Stimulated activated memory B cell treated with anti-CD40 and anti-IgM and Interleukin-4, amounts not matched to agents 10 μg/mL and 1 μg/mL and 100 μg/mL, for 72 hours (primary cell): ENCODE measurements around the gene GARIN5A.
"Not testable (repeated sequence)": the region's sequence is repeated elsewhere in the genome, so short reads cannot be mapped to it uniquely, and the experiment has no call there.

ENCODE experiments used
- ATAC-seq: fragments of 150-1000 bp; cut with Tn5 transposase; 2 replicates; pipeline ENCODE4 v1.10.0; 2021
- H3K27ac Mint-ChIP-seq: one replicate; pipeline ENCODE4 v1.8.0; 2022; ENCODE audit warnings: mild to moderate bottlenecking, mixed read lengths
- H3K27me3 Mint-ChIP-seq: one replicate; pipeline ENCODE4 v1.8.0; 2022; ENCODE audit warnings: mixed read lengths
- H3K36me3 Mint-ChIP-seq: one replicate; pipeline ENCODE4 v1.8.0; 2022; ENCODE audit warnings: mixed read lengths
- H3K4me1 Mint-ChIP-seq: one replicate; pipeline ENCODE4 v1.8.0; 2022; ENCODE audit warnings: mixed read lengths
- H3K4me3 Mint-ChIP-seq: one replicate; pipeline ENCODE4 v1.8.0; 2022; ENCODE audit warnings: mild to moderate bottlenecking, moderate library complexity, mixed read lengths
- H3K9me3 Mint-ChIP-seq: one replicate; pipeline ENCODE4 v1.8.0; 2022; ENCODE audit warnings: mixed read lengths

The GARIN5A gene

DNA sequence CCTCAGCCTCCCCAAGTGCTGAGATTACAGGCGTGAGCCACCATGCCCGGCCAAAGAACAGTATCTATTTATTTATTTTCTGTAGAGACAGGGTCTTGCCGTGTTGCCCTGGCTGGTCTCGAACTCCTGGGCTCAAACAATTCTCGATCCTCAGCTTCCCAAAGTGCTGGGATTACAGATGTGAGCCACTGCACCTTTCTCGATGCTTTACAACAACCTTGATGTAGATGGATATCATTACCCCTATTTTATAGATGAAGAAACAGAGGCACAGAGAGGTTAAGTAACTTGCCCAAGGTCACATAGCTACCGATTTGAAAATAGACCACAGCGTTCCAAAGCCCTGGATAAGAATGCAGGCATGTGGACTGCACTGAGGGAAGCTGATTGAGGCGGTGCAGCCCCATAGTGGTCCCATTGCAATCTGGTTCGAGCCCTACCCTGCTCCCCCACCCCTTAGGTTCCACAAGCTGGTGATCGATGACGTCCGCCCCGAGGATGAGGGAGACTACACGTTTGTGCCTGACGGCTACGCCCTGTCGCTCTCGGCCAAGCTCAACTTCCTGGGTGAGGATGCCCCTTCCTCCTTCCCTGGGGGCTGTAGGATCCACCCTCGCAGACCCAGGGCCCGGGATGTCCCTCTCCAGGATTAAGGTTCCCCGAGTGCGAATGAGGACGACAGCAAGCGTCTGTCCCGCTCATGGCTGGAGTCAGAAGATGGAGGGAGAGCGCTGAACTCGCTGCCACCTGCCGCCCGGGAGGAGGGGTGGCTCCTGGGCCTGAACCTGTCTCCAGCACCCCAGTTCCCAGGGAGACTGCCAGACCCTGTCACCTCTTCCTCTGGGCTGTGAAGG lies 26.1 kb downstream of the GARIN5A start:
- Mint-ChIP-seq H3K9me3 (peaks cover 3% of the 10 kb centered on the region), H3K4me1 (no peaks in the 10 kb centered on the region), H3K27ac (no peak overlapping the region), H3K36me3 (no peaks in the 10 kb centered on the region), H3K4me3 (no peak overlapping the region), H3K27me3 (no peaks in the 10 kb centered on the region)
- no peak for ATAC-seq

DNA sequence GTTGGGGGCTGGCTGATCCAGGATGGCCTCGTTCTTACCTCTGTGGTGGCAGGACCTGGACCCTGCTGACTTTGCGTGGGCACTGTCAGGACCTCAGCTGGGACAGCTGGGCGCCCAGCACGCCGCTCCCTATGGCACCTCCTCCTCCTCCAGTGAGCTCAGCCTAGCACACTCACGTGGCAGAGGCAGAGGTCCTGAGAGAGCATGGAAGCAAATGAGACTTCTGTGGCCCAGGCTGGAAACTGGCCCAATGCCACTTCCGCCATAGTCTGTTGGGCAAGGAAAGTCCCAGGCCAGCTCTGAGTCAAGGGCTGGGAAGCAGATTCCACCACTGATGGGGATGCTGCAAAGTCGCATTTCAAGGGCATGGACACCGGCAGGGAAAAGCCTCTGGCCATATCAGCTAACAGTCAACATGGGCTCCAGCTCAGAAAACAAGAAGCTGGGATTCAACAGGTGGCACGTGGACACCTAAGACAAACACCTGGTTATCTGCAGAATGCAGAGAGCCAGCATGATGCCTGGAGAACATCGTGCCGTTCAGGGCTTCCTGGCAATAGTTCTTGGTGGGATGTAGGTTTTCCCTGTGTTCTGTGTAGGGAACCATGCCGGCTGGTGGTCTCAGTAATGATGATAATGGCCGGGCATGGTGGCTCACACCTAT lies 27.3 kb downstream of the GARIN5A start:
- no peaks in the 10 kb centered on the region for H3K4me1 Mint-ChIP-seq
- peaks cover 3% of the 10 kb centered on the region for H3K9me3 Mint-ChIP-seq
- no peaks in the 10 kb centered on the region for H3K27me3 Mint-ChIP-seq
- H3K27ac Mint-ChIP-seq = no peak overlapping the region
- ATAC-seq = no peak
- H3K4me3 Mint-ChIP-seq = no peak overlapping the region
- H3K36me3 Mint-ChIP-seq = no peaks in the 10 kb centered on the region

DNA sequence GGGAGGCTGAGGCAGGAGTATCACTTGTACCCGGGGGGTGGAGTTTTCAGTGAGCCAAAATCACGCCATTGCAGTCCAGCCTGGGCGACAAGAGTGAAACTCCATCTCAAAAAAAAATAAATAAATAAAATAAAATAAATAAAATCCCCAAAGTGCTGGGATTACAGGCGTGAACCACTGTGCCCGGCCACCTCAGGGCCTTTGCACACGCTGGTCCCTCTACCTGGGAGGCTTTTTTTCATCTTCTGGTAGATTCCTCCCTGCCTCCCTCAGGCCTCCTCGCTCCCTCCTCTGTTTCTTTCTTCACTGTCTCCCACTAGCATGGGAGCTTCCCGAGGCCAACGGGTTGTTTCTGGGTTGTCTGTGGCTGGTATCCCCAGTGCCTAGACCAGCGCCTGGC lies 28.9 kb downstream of the GARIN5A start:
- Mint-ChIP-seq H3K9me3 (peaks cover 8% of the 10 kb centered on the region), H3K36me3 (no peaks in the 10 kb centered on the region), H3K27me3 (no peaks in the 10 kb centered on the region), H3K4me3 (no peak overlapping the region), H3K27ac (no peak overlapping the region), H3K4me1 (no peaks in the 10 kb centered on the region)
- ATAC-seq = no peak

DNA sequence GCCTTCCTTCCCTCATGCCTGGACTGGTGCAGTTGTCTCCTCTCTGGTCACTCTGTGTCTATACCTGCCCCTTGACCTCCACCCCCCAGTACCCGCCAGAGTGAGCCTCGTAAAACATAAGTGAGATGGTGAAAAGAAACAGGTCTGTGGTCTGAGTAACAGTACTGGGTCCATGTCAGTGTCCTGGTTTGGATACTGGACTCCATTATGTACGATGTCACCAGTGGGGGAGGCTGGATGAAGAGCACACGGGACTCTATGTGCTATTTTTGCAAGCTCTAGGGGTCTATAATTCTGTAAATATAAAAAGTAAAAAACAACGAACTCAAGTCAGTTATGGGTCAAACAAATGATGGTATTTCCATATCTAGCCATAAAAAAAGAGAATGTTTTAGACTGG lies 29.6 kb downstream of the GARIN5A start:
- Mint-ChIP-seq H3K4me1 (no peaks in the 10 kb centered on the region), H3K27ac (no peak overlapping the region), H3K4me3 (no peak overlapping the region)

DNA sequence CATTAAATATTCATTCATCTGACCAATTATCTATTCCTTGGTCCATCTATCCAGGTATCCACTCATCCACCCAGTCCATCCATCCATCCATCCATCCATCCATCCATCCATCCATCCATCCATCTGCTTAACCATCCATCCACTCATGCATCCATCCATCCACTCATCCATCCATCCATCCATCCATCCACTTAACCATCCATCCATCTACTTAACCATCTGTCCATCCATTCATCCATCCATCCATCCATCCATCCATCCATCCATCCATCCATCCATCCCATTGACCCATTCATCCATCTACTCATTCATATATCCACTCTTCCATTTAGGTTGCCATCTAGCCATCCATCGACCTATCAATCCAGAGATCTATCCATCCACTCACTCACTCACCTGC lies 32.6 kb downstream of the GARIN5A start:
- no peak for ATAC-seq
- Mint-ChIP-seq H3K9me3 (peaks cover 11% of the 10 kb centered on the region), H3K27ac (no peak overlapping the region), H3K4me1 (no peaks in the 10 kb centered on the region), H3K36me3 (no peaks in the 10 kb centered on the region), H3K27me3 (no peaks in the 10 kb centered on the region), H3K4me3 (no peak overlapping the region)

More for the DNA sequence above, 29.6 kb downstream of the GARIN5A start:
- peaks cover 8% of the 10 kb centered on the region for H3K9me3 Mint-ChIP-seq
- H3K36me3 Mint-ChIP-seq = no peaks in the 10 kb centered on the region
- no peak for ATAC-seq
- H3K27me3 Mint-ChIP-seq = no peaks in the 10 kb centered on the region

DNA sequence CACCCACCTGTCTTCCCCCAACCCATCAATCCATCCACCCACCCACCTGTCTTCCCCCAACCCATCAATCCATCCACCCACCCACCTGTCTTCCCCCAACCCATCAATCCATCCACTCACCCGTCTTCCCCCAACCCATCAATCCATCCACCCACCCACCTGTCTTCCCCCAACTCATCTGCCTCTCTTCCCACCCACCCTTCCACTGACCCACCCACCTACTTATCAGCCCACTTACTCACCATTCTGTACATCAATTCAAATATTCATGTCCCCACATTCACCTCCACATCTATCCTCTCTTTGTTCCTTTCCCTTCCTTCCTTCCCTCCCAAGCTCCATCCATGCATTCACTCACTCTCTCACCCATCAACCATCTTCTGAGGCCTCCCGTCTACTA lies 37.5 kb downstream of the GARIN5A start:
- not testable (repeated sequence) for H3K27ac Mint-ChIP-seq, H3K9me3 Mint-ChIP-seq, H3K36me3 Mint-ChIP-seq, H3K27me3 Mint-ChIP-seq, H3K4me3 Mint-ChIP-seq, ATAC-seq
- H3K4me1 Mint-ChIP-seq = peaks cover 14% of the 10 kb centered on the region

DNA sequence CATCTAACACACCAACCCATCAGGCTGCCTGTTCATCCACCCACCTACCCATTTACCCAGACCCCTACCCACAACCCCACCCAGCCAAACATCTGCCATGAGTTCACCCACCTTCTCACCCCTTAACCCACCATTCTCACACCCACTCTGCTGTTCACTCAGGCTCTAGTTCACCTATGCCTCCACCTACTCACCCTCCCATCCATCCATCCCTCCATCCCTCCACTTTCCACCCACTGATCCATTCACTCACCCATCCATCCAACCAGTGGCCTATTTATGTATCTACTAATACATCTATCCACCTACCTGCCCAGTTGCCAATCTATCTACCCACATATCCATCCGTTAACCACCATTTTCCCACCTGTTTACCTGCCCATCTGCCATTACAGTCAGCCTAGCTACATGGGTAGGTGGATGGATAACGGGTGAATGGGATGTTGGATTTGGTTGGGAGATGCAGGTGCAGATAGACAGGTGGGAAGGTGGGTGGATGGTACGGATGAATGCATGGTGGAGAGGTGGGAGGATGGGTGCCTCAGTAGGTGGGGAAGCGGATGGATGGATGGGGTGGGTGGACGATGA lies 38.7 kb downstream of the GARIN5A start:
- peaks cover 26% of the 10 kb centered on the region for H3K4me1 Mint-ChIP-seq
- H3K36me3 Mint-ChIP-seq = no peaks in the 10 kb centered on the region
- H3K9me3 Mint-ChIP-seq = peaks cover 6% of the 10 kb centered on the region
- H3K27ac Mint-ChIP-seq = no peak overlapping the region
- no peaks in the 10 kb centered on the region for H3K27me3 Mint-ChIP-seq
- H3K4me3 Mint-ChIP-seq = no peak overlapping the region
- no peak for ATAC-seq

DNA sequence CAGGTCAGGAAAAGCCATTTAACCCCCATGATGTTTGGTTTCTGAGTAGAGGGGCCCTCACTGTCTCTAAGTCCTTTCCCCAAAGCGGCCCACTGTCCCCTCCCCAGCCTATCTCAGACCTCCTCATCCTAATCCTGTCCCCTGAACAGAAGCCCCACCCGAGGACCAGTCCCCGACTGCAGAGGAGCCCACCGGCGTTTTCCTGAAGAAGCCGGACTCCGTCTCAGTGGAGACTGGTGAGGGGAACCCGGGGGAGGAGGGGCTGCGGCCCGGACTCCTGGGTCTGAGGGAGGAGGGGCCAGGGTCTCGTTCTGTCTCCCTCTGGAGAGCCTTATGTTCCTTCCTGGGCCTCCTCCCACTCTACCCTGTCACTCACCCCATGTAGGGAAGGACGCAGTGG lies 41.0 kb downstream of the GARIN5A start:
- peaks cover 46% of the 10 kb centered on the region for H3K4me1 Mint-ChIP-seq
- peak overlapping the region; percentile 38 for H3K27ac Mint-ChIP-seq
- H3K4me3 Mint-ChIP-seq = no peak overlapping the region
- no peaks in the 10 kb centered on the region for H3K27me3 Mint-ChIP-seq
- ATAC-seq = no peak
- H3K9me3 Mint-ChIP-seq = peaks cover 6% of the 10 kb centered on the region
- no peaks in the 10 kb centered on the region for H3K36me3 Mint-ChIP-seq

DNA sequence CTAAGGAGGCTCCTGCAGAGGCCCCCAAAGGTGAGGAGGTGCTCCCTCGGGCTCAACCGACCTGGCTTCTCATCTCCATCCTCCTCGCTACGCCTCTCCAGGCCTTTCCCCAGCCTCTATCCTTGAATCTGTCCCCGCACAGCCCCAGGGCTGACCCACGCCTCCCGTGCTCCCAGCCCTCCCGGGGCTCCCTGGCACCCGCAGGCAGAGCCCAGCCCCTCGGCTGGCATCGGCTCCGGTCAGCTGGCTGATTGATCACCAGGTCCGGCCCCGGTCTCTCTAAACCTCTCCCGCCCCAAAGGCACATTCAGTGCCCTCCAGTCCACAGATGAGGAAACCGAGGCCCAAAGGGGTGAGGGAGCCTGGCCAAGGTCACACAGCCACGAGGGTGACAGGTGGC lies 41.4 kb downstream of the GARIN5A start:
- H3K4me3 Mint-ChIP-seq = no peak overlapping the region

DNA sequence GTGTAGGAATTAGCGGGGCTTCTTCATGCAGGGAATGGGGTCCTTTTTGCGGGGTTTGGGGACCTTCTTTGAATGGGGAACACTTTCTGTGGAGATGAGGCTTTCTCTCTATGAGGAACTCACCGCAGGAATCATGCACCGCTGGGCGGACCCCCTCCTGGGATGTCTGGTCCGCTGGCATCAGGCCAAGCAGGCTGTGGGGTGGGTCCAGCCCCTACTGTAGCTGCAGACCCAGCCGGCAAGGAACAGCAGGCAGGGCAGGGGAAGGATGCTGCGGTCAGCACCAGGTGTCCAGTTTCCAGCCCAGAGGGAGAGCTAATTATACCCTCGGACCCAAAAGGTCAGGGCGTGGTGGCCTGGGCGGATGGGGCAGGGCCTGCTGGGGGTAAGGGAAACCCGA lies 42.1 kb downstream of the GARIN5A start:
- H3K9me3 Mint-ChIP-seq = peaks cover 6% of the 10 kb centered on the region
- H3K27ac Mint-ChIP-seq = peak overlapping the region; percentile 94
- peaks cover 57% of the 10 kb centered on the region for H3K4me1 Mint-ChIP-seq
- ATAC-seq = no peak
- H3K27me3 Mint-ChIP-seq = no peaks in the 10 kb centered on the region
- peaks cover under 1% of the 10 kb centered on the region for H3K36me3 Mint-ChIP-seq
- peak overlapping the region; percentile 16 for H3K4me3 Mint-ChIP-seq

More for the DNA sequence above, 41.4 kb downstream of the GARIN5A start:
- no peak overlapping the region for H3K27ac Mint-ChIP-seq
- no peaks in the 10 kb centered on the region for H3K27me3 Mint-ChIP-seq
- H3K4me1 Mint-ChIP-seq = peaks cover 50% of the 10 kb centered on the region
- peaks cover 6% of the 10 kb centered on the region for H3K9me3 Mint-ChIP-seq
- no peaks in the 10 kb centered on the region for H3K36me3 Mint-ChIP-seq
- no peak for ATAC-seq

DNA sequence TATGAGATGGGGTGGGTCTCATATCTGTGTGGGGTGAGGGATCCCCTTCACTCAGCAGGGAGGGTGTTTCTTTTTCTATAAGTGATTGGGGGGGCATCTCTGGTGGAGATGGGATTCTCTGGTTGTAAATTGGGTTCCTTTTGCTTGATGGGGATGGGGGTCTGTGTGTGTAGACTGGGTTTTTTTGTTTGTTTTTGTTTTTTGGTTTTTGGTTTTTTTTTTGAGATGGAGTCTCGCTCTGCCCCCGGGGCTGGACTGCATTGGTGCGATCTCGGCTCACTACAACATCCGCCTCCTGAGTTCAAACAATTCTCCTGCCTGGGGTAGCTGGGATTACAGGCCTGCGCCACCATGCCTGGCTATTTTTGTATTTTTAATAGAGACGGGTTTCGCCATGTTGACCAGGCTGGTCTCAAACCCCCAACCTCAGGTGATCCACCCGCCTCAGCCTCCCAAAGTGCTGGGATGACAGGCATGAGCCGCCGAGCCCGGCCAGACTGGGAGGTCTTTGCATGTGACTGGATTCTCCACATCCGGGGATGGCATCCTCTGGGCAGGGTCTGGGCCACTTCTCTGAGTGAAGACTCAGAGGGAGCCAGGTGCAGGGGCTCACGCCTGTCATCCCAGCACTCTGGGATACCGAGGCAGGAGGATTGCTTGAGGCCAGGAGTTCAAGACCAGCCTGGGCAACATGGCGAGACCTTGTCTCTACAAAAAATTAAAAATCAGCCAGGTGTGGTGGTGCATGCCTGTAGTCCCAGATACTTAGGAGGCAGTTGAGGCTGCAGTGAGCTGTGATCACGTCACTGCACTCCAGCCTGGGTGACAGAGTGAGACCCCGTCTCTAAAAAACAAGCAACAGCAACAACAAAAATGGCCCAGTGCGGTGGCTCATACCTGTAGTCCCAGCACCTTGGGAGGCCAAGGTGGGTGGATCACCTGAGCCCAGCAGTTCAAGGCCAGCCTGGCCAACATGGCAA lies 43.2 kb downstream of the GARIN5A start:
- peaks cover 11% of the 10 kb centered on the region for H3K36me3 Mint-ChIP-seq
- H3K4me3 Mint-ChIP-seq = peak overlapping the region; percentile 89
- H3K27ac Mint-ChIP-seq = peak overlapping the region; percentile 94
- peaks cover 4% of the 10 kb centered on the region for H3K9me3 Mint-ChIP-seq
- H3K4me1 Mint-ChIP-seq = peaks cover 67% of the 10 kb centered on the region
- ATAC-seq = no peak
- H3K27me3 Mint-ChIP-seq = no peaks in the 10 kb centered on the region

DNA sequence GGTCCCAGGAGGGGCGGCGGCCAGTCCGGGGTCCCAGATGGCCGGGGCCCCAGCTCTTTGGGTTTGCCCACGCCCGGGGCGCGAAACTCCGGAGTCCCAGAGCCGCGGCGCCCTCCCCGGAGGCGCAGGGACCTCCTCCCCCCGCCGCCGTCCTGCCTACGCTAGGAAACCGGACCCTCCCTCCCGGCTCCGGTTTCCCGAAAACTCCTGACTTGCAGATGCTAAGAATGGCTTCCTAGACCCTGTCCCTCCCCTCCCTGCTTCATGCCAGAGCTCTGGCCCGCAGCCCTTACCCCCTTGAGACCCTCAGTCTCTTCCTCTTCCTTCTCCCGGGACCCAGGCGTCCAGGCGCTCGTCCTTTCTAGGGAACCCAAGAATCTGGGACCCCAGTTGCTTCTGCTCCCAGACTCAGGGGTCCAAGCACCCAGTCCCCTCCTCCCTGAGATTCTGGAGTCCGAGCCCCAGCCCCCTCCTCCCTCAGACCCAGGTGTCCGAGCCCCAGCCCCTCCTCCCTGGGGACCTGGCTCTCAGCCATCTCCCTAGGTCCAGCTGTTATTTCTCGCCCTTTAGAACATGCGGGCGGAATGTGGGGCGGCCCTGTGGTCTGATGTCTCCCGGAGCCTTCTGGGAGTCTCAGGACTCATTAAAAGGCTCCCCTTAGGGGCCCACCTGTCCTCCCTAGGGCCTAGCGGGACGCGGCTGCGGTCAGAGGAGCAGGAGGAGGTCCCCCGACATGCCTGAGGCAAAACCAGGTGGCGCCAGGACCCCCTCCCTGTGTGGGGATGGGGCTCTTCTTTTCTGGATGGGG lies 44.2 kb downstream of the GARIN5A start, which contains the start of gene MYBPC2:
MYBPC2 (plus strand) TSS at position 672 of the 808 bp plus-strand sequence; CDS start at position 734, 62 bp downstream.
- H3K27ac Mint-ChIP-seq = peak within 1 kb of the TSS; percentile 94
- peak; percentile 3 for ATAC-seq
- H3K36me3 Mint-ChIP-seq = peaks cover 18% of the 10 kb centered on the region
- peaks cover 78% of the 10 kb centered on the region for H3K4me1 Mint-ChIP-seq
- H3K9me3 Mint-ChIP-seq = no peaks in the 10 kb centered on the region
- H3K4me3 Mint-ChIP-seq = peak within 1 kb of the TSS; percentile 89
- H3K27me3 Mint-ChIP-seq = no peaks in the 10 kb centered on the region

DNA sequence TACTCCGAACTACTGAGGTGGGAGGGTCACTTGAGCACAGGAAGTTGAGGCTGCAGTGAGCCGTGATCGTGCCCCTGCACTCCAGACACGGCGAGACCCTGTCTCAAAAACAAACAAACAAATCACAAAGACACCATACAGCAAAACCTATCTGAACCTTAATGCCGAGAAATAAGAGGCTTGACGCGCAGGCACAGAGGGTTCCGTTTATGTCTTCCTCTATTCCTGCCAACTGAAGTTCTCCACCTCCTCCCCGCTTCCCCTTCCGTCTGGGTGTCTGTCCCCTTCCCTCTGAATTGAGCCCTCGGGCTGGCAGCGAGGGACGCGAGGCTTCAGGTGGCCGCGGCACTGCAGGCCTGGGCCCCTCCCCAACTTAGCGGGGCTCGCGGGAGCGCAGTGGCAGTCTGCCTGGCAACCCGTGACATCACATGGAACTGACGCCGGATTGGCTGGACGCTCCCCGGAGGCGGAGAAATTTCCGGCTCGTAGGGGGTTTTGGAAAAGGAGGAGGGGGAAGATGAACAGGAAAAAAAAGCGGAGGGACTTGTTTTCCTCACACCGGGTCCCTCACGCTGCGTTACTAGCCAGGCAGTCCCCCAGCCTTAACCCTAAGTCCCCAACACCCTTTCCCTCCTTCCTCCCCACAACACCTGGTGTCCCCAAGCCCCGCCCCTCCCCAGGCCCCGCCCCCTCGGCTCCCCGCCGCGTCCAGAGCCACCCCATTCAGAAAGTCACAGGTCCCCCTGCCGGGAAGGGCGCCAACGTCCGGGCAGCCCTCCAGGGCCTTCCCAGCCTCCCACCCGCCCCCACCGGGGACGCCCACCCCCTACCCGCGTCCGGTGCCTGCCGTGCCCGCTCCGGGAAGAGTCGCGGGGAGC lies 45.1 kb downstream of the GARIN5A start:
- Mint-ChIP-seq H3K36me3 (peaks cover 19% of the 10 kb centered on the region), H3K27me3 (no peaks in the 10 kb centered on the region), H3K9me3 (no peaks in the 10 kb centered on the region), H3K4me1 (peaks cover 76% of the 10 kb centered on the region), H3K4me3 (peak overlapping the region; percentile 89), H3K27ac (peak overlapping the region; percentile 94)
- peak; percentile 81 for ATAC-seq
